ENCODE results near the gene KRT13.

KRT13 gene

GRCh38 chr17:41463746-41464145 lies 41.7 kb downstream of the KRT13 start:
- DNase-seq: no peak

GRCh38 chr17:41462705-41463104 lies 42.7 kb downstream of the KRT13 start:
- DNase-seq: no peak

- no peak for DNase-seq
These were observed 47.7 kb downstream of the KRT13 start for GRCh38 chr17:41457676-41458075.

- no peak for DNase-seq
These were observed 49.2 kb downstream of the KRT13 start for GRCh38 chr17:41456204-41456603.

- DNase-seq: no peak
These were observed 50.2 kb downstream of the KRT13 start for GRCh38 chr17:41455236-41455635.

- DNase-seq: no peak
These were observed 52.3 kb downstream of the KRT13 start for GRCh38 chr17:41453066-41453465.

- no peak for DNase-seq
These were observed 53.1 kb downstream of the KRT13 start for GRCh38 chr17:41452281-41452680.

GRCh38 chr17:41451154-41451728 lies 54.2 kb downstream of the KRT13 start:
- no peak for DNase-seq
